Aorta (tissue), 5 donors: ENCODE results near the gene ABL2. TPM values are rescaled to one million over a fixed set of nuclear protein-coding genes. Genes with fewer than 3 reads are reported as not detected.
"Not testable (repeated sequence)": the region's sequence is repeated elsewhere in the genome, so short reads cannot be mapped to it uniquely, and the experiment has no call there.

ENCODE experiments used
- ATAC-seq: fragments of 200-7000 bp; cut with Tn5 transposase; one replicate; pipeline ENCODE4 v1.9.1; 2022; ENCODE audit warnings: moderate library complexity; ENCODE audit not compliant: low FRiP score
- DNase-seq, 2 donors: peaks; one replicate each; pipeline ENCODE4 v3.0.0-alpha.2; 2020
- H3K27ac ChIP-seq, 2 donors: one replicate each; pipeline ENCODE4 v1.5.1; 2013; ENCODE audit warnings: low read length in 2 of 2, mild to moderate bottlenecking in 2 of 2, moderate library complexity in 2 of 2, control low read depth in 1 of 2, inconsistent platforms in 1 of 2, low read depth in 1 of 2
- H3K27me3 ChIP-seq, 2 donors: one replicate each; pipeline ENCODE4 v1.6.1; 2013; ENCODE audit warnings: control low read depth in 1 of 2, low read length in 1 of 2, mild to moderate bottlenecking in 1 of 2, moderate library complexity in 1 of 2; ENCODE audit not compliant: insufficient read depth in 2 of 2, control insufficient read depth in 1 of 2
- H3K36me3 ChIP-seq, 2 donors: one replicate each; pipeline ENCODE4 v1.6.1; 2013; ENCODE audit warnings: control low read depth in 1 of 2, low read length in 1 of 2, mild to moderate bottlenecking in 1 of 2; ENCODE audit not compliant: insufficient read depth in 2 of 2, control insufficient read depth in 1 of 2
- H3K4me1 ChIP-seq, 2 donors: one replicate each; pipeline ENCODE4 v1.6.1; 2013; ENCODE audit warnings: low read length in 2 of 2, control low read depth in 1 of 2, mild to moderate bottlenecking in 1 of 2, moderate library complexity in 1 of 2; ENCODE audit not compliant: insufficient read depth in 2 of 2, control insufficient read depth in 1 of 2
- H3K4me3 ChIP-seq, 2 donors: one replicate each; pipeline ENCODE4 v1.5.1; 2013; ENCODE audit warnings: low read length in 2 of 2, control low read depth in 1 of 2, mild to moderate bottlenecking in 1 of 2
- H3K9me3 ChIP-seq: one replicate; pipeline ENCODE4 v1.6.1; 2013; ENCODE audit warnings: mild to moderate bottlenecking, low read length; ENCODE audit not compliant: control insufficient read depth
- WGBS, 2 donors: extraction: QIAGEN DNeasy Blood & Tissue Kit; methylation state at CpG; one replicate each; pipeline ENCODE4 v1.1.7; 2013; 5-methylcytosine and 5-hydroxymethylcytosine counted together
- intact Hi-C, 2 donors: fragments of 100-400 bp; cut with DNase I; formaldehyde crosslinking; loops; one replicate each; pipeline versions ENCODE4 v1.14.2 to v1.15.0; 2022
- polyA plus RNA-seq, 2 donors: library from polyadenylated mRNA; stranded (reverse); fragments of 200-250 nt; gene quantifications; one replicate each; pipeline ENCODE4 v1.2.3, GENCODE V29; 2013
- total RNA-seq, 2 donors: library from RNA; stranded (reverse); fragmentation: NEBNext Ultra II Directional; extraction: Animal tissue kit (Norgen Biotek cat#: 25700); gene quantifications; one replicate each; pipeline ENCODE4 v1.2.1, GENCODE V29; 2021
- donor health status: healthy with polysubstance abuse.
- donor health status: Bipolar disorder and iron deficiency.
- donor health status: DM: no; HTN: no; CAD: no.
- donor health status: DM: no; HTN: no; CAD: no.
- donor health status: DM: yes; HTN: yes; CAD: no.

Gene ABL2
- total and polyA plus RNA-seq, 4 donors, result 2.4 to 58.5 (median 31.2) TPM

DNA sequence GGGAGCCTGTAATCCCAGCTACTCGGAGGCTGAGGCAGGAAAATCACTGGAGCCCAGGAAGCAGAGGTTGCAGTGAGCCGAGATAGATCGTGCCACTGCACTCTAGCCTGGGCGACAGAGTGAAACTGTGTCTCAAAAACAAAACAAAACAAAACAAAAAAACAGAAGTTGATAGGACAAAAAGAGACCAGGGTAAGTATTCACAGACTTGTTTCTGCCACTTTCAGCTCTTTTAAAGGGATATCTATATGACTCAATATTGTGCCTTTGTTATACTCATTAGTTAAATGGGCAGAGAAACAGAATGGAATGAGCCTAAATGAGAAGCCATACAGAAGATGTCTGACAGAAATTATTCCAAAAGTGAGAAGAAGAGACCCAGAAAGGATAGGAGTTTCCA lies 23.1 kb upstream of the ABL2 start:
- WGBS, 2 donors, result 88 to 95% methylated on average over 4 of the region's 4 CpGs
- intact Hi-C loops, result loop anchor here in 1 of 2 donors (10.0 kb wide), 1 partner anchor 122 kb away; no protein-coding TSS in a partner anchor
- Histone ChIP-seq H3K4me1 (no peaks in the 10 kb centered on the region), H3K4me3 (no peak overlapping the region), H3K27ac (no peak overlapping the region), H3K27me3 (no peaks in the 10 kb centered on the region), H3K9me3 (no peaks in the 10 kb centered on the region), H3K36me3 (no peaks in the 10 kb centered on the region)
- no peak for ATAC-seq
- DNase-seq, result no peak

DNA sequence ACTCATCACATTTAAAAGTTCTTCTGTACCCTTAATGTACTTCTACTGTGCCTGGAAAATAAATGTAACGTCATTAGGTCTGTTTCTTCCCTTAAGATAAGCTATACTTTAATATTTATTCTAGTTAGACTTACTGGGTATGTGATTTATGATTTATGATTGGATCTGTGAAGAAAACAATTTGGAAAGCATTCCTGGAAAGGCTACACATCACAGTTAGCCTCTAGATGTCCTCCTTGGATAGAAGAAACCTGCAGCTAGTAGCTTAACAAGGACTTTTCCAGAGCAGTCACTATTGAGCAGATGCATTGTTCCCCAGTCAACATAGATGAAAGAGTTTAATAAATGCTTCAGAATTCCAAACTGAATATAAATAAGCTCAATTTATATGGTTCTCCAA lies 22.2 kb upstream of the ABL2 start:
- no peak for DNase-seq
- intact Hi-C loops, result loop anchor here in 1 of 2 donors (10.0 kb wide), 1 partner anchor 123 kb away; no protein-coding TSS in a partner anchor
- no peak overlapping the region for H3K4me3 ChIP-seq
- 0 to 31% methylated on average over 1 of the region's 1 CpG for WGBS, 2 donors
- ATAC-seq, result no peak
- H3K36me3 ChIP-seq, result no peaks in the 10 kb centered on the region
- H3K27me3 ChIP-seq, result no peaks in the 10 kb centered on the region
- H3K27ac ChIP-seq, result no peak overlapping the region
- no peaks in the 10 kb centered on the region for H3K9me3 ChIP-seq
- H3K4me1 ChIP-seq, result no peaks in the 10 kb centered on the region

DNA sequence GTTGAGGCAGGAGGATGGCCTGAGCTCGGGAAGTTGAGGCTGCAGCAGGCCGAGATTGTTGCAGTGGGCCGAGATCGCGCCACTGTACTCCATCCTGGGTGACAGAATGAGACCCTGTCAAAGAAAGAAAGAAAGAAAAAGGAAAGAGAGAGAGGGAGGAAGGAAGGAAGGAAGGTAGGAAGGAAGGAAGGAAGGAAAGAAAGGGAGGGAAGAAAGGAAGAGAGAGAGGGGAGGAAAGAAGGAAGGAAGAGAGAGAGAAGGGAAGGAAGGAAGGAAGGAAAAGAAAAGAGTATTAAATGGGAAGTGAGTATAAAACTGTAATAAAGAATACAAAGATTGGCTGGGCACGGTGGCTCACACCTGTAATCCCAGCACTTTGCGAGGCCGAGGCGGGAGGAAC lies 18.4 kb upstream of the ABL2 start:
- Histone ChIP-seq H3K27me3 (no peaks in the 10 kb centered on the region), H3K27ac (no peak overlapping the region), H3K4me3 (no peak overlapping the region), H3K36me3 (no peaks in the 10 kb centered on the region), H3K9me3 (no peaks in the 10 kb centered on the region), H3K4me1 (no peaks in the 10 kb centered on the region)
- WGBS, 2 donors, result 85 to 92% methylated on average over 9 of the region's 9 CpGs
- intact Hi-C loops, result no loop called here
- no peak for ATAC-seq
- DNase-seq, result no peak

DNA sequence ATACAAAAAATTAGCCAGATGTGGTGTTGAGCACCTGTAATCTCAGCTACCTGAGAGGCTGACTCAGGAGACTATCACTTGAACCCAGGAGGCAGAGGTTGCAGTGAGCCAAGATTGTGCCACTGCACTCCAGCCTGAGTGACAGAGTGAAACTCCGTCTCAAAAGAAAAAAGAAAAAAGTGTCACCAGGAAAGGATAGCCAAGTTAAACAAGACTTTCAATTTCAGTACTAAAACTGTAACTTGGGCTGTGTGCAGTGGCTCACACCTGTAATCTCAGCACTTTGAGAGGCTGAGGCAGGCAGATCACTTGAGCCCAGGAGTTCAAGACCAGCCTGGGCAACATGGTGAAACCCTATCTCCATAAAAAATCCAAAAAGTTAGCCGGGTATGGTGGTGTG lies 15.9 kb upstream of the ABL2 start:
- H3K27ac ChIP-seq, H3K27me3 ChIP-seq, intact Hi-C loops, H3K4me1 ChIP-seq, H3K9me3 ChIP-seq, DNase-seq, H3K4me3 ChIP-seq, H3K36me3 ChIP-seq, ATAC-seq: not testable (repeated sequence)
- WGBS, 2 donors, result 58 to 61% methylated on average over 2 of the region's 2 CpGs

DNA sequence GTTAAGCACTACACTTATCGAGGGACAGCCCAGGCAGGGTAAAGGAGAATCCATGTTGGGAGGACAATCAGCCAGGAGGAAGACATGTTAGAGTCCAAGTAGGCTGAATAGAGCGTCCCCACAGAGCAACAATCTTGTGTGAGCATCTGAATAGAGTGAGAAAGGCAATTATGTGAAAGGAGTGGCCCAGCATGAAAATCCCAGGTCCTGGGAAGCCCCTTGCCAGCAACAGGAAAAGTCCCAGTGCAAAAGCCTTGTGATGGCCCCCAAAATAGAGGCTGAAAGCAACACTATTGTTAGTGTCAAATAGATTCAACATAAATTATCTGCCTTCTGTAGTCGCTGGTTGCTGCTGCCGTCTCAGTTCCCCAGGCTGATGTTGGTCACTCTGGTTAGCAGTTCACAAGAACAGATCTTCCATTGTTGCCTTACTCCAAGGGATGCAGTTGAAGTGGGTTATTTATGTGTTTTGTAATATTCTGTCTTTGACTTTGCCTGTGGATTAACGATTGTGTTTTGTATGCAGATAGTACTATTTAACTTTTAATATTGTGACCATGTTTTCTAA lies 12.1 kb upstream of the ABL2 start:
- Histone ChIP-seq H3K36me3 (no peaks in the 10 kb centered on the region), H3K9me3 (no peaks in the 10 kb centered on the region), H3K4me1 (no peaks in the 10 kb centered on the region), H3K4me3 (no peak overlapping the region), H3K27ac (no peak overlapping the region), H3K27me3 (no peaks in the 10 kb centered on the region)
- WGBS, 2 donors, result 76 to 77% methylated on average over 5 of the region's 5 CpGs
- no peak for DNase-seq
- intact Hi-C loops, result no loop called here
- no peak for ATAC-seq

DNA sequence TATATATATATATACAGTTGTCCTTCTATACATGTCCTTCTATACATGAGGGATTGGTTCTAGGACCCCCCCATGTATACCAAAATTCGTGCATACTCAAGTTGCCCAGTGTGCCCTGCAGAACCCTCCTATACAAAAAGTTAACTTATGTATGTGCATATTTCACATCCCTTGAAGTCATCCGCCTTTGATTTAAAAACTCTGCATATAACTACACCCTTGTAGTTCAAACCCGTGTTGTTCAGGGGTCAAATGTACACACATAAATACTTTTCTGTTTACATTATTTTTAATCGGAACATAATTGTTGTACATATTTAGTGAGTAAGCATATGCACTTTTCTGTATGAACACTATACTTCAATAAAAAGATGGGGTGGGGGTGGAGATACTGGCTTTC lies 7.7 kb upstream of the ABL2 start:
- Histone ChIP-seq H3K27ac (no peak overlapping the region), H3K4me3 (no peak overlapping the region), H3K27me3 (no peaks in the 10 kb centered on the region), H3K36me3 (no peaks in the 10 kb centered on the region), H3K4me1 (no peaks in the 10 kb centered on the region), H3K9me3 (no peaks in the 10 kb centered on the region)
- ATAC-seq (no peak), DNase-seq (no peak)
- intact Hi-C loops, result no loop called here
- 84% methylated on average over 4 of the region's 4 CpGs for WGBS, 2 donors

DNA sequence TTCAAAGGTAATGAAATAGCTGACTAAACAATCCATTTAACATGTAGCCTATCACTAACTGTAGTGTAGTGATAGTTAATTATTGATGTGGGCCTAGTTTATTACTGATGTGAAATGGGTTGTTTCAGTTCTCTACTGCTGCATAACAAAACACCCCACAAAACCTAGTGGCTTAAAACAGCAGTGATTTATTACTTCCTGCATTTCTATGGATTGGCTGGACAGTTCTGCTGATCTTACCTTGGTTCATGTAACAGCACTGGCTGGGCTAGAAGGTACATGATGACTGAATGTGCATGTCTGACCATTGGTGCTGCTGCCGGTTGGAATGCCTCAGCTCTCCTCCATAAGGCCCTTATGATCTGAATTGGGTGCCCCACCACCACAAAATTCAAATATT lies 5.4 kb upstream of the ABL2 start:
- intact Hi-C loops, result no loop called here
- H3K27ac ChIP-seq, result no peak overlapping the region
- WGBS, 2 donors, result 91 to 95% methylated on average over 1 of the region's 1 CpG

DNA sequence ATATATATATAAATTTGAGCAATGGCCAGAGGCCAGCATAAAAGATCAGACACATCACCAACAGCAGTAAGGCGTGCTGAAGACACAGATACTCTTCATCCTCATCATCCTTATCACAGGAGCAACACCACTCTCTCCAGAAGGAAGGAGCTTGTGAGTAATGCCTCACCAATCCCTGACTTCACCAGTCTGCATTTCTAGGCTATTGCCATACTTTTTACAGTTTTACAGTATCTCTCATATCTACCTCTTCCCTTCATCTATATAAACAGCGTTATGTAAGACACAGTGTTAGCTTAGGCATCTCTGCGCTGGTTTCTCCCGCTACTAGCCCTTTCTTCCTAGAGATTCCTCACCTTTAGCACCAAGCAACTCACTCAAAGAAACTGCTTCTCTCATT lies 2.4 kb upstream of the ABL2 start:
- DNase-seq (no peak), ATAC-seq (no peak)
- no peak overlapping the region for H3K4me3 ChIP-seq
- no peaks in the 10 kb centered on the region for H3K9me3 ChIP-seq
- H3K36me3 ChIP-seq, result no peaks in the 10 kb centered on the region
- H3K27me3 ChIP-seq, result no peaks in the 10 kb centered on the region
- H3K4me1 ChIP-seq, result peaks cover 0 to 2% of the 10 kb centered on the region in 2 donors
- no peak overlapping the region for H3K27ac ChIP-seq
- intact Hi-C loops, result no loop called here
- 96 to 99% methylated on average over 4 of the region's 4 CpGs for WGBS, 2 donors

More for the DNA sequence above, 5.4 kb upstream of the ABL2 start:
- Histone ChIP-seq H3K4me1 (peaks cover 0 to 2% of the 10 kb centered on the region in 2 donors), H3K36me3 (no peaks in the 10 kb centered on the region), H3K4me3 (no peak overlapping the region), H3K27me3 (no peaks in the 10 kb centered on the region), H3K9me3 (no peaks in the 10 kb centered on the region)
- ATAC-seq, result no peak
- DNase-seq, result no peak

DNA sequence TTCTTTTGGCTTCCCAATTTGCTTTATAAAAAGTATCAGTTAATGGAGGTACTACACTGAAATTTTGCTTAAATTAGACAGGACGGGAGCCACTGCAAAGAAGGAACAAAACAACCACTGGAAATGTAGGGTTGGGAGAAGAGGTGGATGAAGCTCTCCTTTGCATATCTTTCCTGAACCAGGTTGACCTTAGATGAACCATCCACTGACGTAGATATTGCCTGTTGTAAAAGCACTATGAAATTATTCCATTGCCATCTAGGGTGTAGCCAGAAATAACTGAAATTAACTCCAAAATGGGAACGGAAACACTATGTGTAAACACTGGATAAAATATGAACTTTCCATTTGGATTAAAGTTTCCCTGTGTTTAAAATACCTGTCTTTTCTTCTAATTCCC lies 1.2 kb upstream of the ABL2 start:
- intact Hi-C loops, result no loop called here
- no peaks in the 10 kb centered on the region for H3K36me3 ChIP-seq
- H3K9me3 ChIP-seq, result no peaks in the 10 kb centered on the region
- DNase-seq, result no peak
- peaks cover 0 to 2% of the 10 kb centered on the region in 2 donors for H3K4me1 ChIP-seq
- no peaks in the 10 kb centered on the region for H3K27me3 ChIP-seq
- no peak overlapping the region for H3K27ac ChIP-seq
- WGBS, 2 donors, result 10% methylated on average over 3 of the region's 3 CpGs
- no peak overlapping the region for H3K4me3 ChIP-seq
- ATAC-seq, result no peak
